Transverse colon (tissue), 4 donors: ENCODE data around the gene CLSTN1. TPM values are rescaled to one million over a fixed set of nuclear protein-coding genes. Genes with fewer than 3 reads are reported as not detected.

Experiments used
- DNase-seq: peaks from one replicate; pipeline ENCODE4 v3.0.0-alpha.2; 2019
- H3K27ac ChIP-seq, 4 donors: fragments of 200-600 bp; sonication (generic); 2 replicates each; pipeline ENCODE4 v1.5.1; 2016 to 2018; ENCODE audit warnings: inconsistent platforms in 4 of 4
- H3K27me3 ChIP-seq: fragments of 200-600 bp; sonication (generic); 2 replicates; pipeline ENCODE4 v1.5.1; 2017; ENCODE audit warnings: inconsistent platforms
- H3K36me3 ChIP-seq, 4 donors: fragments of 200-600 bp; sonication (generic); 2 replicates each; pipeline ENCODE4 v1.5.1; 2017 to 2019; ENCODE audit warnings: inconsistent platforms in 4 of 4
- H3K4me1 ChIP-seq, 4 donors: fragments of 200-600 bp; sonication (generic); 2 replicates each; pipeline ENCODE4 v1.5.1; 2017 to 2020; ENCODE audit warnings: inconsistent platforms in 4 of 4
- H3K4me3 ChIP-seq, 4 donors: fragments of 200-600 bp; sonication (generic); 1 replicate in 1 of 4; 2 replicates in 3 of 4; pipeline versions ENCODE4 v1.5.1 to v1.6.1; 2017 to 2019; ENCODE audit warnings: inconsistent platforms in 4 of 4
- H3K9me3 ChIP-seq, 2 donors: fragments of 200-600 bp; sonication (generic); 2 replicates each; pipeline ENCODE4 v1.5.1; 2017 to 2019; ENCODE audit warnings: inconsistent platforms in 2 of 2
- EP300 ChIP-seq: sonication (generic); formaldehyde crosslinking; IDR thresholded peaks from one replicate; pipeline ENCODE4 v1.6.1; 2017; ENCODE audit warnings: antibody characterized with exemption, low read depth
- POLR2A ChIP-seq: fragments of 450-650 bp; IDR thresholded peaks from one replicate; pipeline ENCODE4 v1.6.1; 2016; ENCODE audit warnings: antibody characterized with exemption, mild to moderate bottlenecking, moderate library complexity
- POLR2AphosphoS5 ChIP-seq, 3 donors: sonication (generic); formaldehyde crosslinking; IDR thresholded peaks; one replicate each; pipeline ENCODE4 v1.6.1; 2016; ENCODE audit warnings: antibody characterized with exemption in 3 of 3
- WGBS, 2 donors: methylation state at CpG; one replicate each; pipeline ENCODE4 v1.1.5; 2018; ENCODE audit warnings: low coverage in 1 of 2; 5-methylcytosine and 5-hydroxymethylcytosine counted together
- in situ Hi-C, 4 donors: fragments of 200-750 bp; cut with MboI; loops; one replicate each; pipeline versions ENCODE4 v1.15.0 to v1.15.1; 2017; ENCODE audit warnings: low sequenced_read_pairs in 3 of 4, low pct_ligation_motif_present in 1 of 4, low pct_unique_long_range_greater_than_20kb in 1 of 4
- intact Hi-C: fragments of 100-400 bp; cut with DNase I; formaldehyde crosslinking; loops from one replicate; pipeline ENCODE4 v1.15.1; 2023; ENCODE audit warnings: low total_unique reads
- total RNA-seq, 4 donors: library from RNA; depleted of rRNA; stranded (reverse); fragments of >200 nt; gene quantifications; one replicate each; pipeline ENCODE4 v1.1.0, GENCODE V29; 2016
- TF ChIP-seq, protein P1 (sequence below), 5 experiments: fragments of 200-600 bp in 3 of 5; fragments of 450-650 bp in 2 of 5; sonication (generic) in 3 of 5; IDR thresholded peaks; 1 replicate in 2 of 5; 2 replicates in 3 of 5; pipeline ENCODE4 v1.5.1; 2016 to 2017; ENCODE audit warnings: antibody characterized with exemption in 5 of 5, inconsistent platforms in 3 of 5, mild to moderate bottlenecking in 2 of 5, moderate library complexity in 1 of 5

Gene CLSTN1
- total RNA-seq, 4 donors from 2014 or later: 118 to 191 (median 143) TPM

DNA sequence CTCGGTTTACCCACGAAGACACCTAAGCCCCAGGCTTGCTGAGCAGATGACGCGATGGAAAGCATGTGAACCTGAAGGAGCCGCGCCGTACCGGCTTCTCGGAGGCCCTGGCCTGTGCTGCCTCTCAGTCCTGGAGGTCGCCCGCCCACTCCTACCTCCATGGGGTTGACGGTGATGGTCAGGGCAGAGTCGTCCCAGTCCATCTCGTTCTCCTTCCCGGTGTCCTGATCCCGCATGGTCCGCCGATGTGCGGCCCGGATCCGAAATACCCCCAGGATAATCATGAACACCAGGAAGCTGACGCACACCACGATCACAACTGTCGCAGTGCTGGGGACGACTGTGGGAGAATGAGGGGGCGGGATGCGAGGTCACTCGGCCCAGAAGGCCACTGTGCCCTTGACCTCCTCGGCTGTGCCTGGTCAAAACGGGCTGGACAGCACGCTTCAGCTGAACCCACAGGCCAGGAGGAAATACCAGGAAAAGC lies 92.7 kb downstream of the CLSTN1 start:
- in situ Hi-C loops: no loop called here
- Histone ChIP-seq H3K36me3 (peaks cover 0 to 68% (median 31%) of the 10 kb centered on the region in 4 donors), H3K4me3 (no peak overlapping the region), H3K4me1 (no peaks in the 10 kb centered on the region), H3K27ac (no peak overlapping the region), H3K9me3 (no peaks in the 10 kb centered on the region), H3K27me3 (no peaks in the 10 kb centered on the region)
- 97 to 100% methylated on average over 1 to 31 of the region's 31 CpGs for WGBS, 2 donors
- no peak for DNase-seq
- TF ChIP-seq, protein P1, sequence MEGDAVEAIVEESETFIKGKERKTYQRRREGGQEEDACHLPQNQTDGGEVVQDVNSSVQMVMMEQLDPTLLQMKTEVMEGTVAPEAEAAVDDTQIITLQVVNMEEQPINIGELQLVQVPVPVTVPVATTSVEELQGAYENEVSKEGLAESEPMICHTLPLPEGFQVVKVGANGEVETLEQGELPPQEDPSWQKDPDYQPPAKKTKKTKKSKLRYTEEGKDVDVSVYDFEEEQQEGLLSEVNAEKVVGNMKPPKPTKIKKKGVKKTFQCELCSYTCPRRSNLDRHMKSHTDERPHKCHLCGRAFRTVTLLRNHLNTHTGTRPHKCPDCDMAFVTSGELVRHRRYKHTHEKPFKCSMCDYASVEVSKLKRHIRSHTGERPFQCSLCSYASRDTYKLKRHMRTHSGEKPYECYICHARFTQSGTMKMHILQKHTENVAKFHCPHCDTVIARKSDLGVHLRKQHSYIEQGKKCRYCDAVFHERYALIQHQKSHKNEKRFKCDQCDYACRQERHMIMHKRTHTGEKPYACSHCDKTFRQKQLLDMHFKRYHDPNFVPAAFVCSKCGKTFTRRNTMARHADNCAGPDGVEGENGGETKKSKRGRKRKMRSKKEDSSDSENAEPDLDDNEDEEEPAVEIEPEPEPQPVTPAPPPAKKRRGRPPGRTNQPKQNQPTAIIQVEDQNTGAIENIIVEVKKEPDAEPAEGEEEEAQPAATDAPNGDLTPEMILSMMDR (IDR thresholded peaks at IDR 0.05): no peak
- no peak for TF ChIP-seq POLR2A
- no peak for TF ChIP-seq POLR2AphosphoS5 (IDR thresholded peaks at IDR 0.05)
- no peak for TF ChIP-seq EP300
- intact Hi-C loops: no loop called here

DNA sequence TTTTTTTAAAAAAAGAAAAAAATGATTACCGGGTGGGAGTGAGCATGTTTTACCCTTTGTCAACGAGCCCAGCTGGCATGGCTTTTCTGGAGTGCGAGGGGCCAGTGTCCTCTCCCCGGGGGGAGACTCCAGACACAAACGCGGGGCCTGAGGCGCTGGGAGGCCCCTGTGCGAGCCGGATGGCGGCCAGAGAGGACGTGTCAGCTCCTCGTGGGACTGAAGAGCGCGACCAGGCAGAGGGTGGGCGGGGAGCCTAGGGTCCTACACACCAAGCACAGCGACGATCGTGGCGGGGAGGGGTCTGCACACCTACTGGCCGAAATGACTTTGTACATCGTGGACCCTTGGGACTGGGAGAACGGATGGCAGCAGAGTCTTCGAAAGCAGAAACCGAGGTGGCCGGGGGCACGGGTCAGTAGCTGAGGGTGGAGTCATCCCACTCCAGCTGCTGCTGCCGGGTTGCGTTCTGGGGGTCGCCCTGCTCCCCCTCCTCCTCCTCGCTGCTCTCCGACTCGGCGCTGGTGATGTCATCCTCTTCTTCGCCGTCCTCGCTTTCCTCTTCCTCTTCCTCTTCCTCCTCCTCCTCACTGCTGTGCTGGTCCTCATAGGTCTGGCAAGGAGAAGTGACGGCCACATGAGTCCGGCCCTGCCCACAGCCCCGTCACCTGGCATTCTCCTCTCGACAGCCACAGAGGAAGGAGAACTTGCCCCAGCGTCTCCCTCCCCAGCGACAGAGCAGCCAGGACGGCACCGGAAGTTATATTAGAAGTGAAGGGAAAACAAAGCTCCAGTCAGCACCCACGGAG lies 93.5 kb downstream of the CLSTN1 start:
- H3K36me3 ChIP-seq: peaks cover 0 to 60% (median 27%) of the 10 kb centered on the region in 4 donors
- WGBS, 2 donors: 78 to 83% methylated on average over 23 to 41 of the region's 45 CpGs

DNA sequence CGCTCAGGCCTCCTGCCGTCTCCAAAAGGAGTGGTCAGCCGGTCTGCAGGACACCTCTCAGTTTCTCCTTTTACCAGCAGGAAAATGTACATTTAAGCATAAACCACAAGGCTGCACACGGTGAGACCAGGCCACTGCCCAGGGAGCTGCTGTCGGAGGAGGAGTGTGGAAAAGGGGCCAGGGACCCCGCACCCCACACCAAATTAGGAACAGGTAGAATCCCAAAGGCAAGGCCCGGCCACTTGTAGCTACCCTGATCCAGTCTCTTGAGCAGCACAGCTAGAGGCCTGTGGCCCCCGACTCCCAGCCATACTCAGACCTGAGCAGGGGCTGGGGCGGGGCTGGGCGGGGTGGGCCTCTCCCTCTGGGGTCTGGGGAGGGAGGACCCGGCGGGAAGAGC lies 94.2 kb downstream of the CLSTN1 start:
- H3K4me1 ChIP-seq: no peaks in the 10 kb centered on the region
- no peaks in the 10 kb centered on the region for H3K9me3 ChIP-seq
- TF ChIP-seq POLR2A (no peak), POLR2AphosphoS5 (IDR thresholded peaks at IDR 0.05) (no peak), EP300 (no peak)
- TF ChIP-seq, protein P1 (IDR thresholded peaks at IDR 0.05): no peak
- H3K4me3 ChIP-seq: no peak overlapping the region
- in situ Hi-C loops: no loop called here
- intact Hi-C loops: loop anchor here (10.0 kb wide), 1 partner anchor 135 kb away; no protein-coding TSS in a partner anchor
- WGBS, 2 donors: 90% methylated on average over 11 of the region's 12 CpGs; no CpG with 5 or more reads in 1 of the 2 donors
- no peak overlapping the region for H3K27ac ChIP-seq
- no peaks in the 10 kb centered on the region for H3K27me3 ChIP-seq
- H3K36me3 ChIP-seq: peaks cover 0 to 52% (median 24%) of the 10 kb centered on the region in 4 donors
- no peak for DNase-seq

More for the DNA sequence above, 93.5 kb downstream of the CLSTN1 start:
- H3K27me3 ChIP-seq: no peaks in the 10 kb centered on the region
- no peaks in the 10 kb centered on the region for H3K9me3 ChIP-seq
- TF ChIP-seq POLR2A (no peak), POLR2AphosphoS5 (IDR thresholded peaks at IDR 0.05) (no peak), EP300 (no peak)
- TF ChIP-seq, protein P1 (IDR thresholded peaks at IDR 0.05): no peak
- intact Hi-C loops (no loop called here), in situ Hi-C loops (no loop called here)
- DNase-seq: peak; percentile 38
- no peaks in the 10 kb centered on the region for H3K4me1 ChIP-seq
- no peak overlapping the region for H3K27ac ChIP-seq
- H3K4me3 ChIP-seq: no peak overlapping the region

DNA sequence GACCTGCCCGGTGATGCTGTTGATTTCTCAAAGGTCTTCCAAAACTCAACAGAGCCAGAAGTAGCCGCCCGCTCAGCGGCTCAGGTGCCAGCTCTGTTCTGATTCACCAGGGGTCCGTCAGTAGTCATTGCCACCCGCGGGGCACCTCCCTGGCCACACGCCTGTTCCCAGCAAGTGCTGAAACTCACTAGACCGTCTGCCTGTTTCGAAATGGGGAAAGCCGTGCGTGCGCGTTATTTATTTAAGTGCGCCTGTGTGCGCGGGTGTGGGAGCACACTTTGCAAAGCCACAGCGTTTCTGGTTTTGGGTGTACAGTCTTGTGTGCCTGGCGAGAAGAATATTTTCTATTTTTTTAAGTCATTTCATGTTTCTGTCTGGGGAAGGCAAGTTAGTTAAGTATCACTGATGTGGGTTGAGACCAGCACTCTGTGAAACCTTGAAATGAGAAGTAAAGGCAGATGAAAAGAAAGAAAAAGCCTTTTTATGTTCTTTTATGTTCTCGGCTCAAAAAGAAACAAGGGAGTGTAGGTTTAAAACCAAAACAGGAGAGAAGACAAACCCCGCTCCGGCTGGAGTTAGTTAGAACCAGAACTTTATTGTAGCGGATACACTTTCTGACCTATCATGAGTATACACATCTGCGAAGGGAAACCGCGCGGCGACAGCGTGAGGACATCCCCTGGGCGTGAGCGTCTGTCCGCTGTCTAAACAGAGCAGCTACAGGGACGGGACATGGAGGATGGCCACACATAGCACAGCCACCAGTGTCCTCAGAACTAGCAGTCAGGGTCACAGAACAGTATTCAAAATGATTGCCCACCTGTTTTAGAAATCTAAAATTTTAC lies 95.1 kb downstream of the CLSTN1 start:
- H3K9me3 ChIP-seq: no peaks in the 10 kb centered on the region
- no peaks in the 10 kb centered on the region for H3K27me3 ChIP-seq
- H3K4me3 ChIP-seq: no peak overlapping the region
- TF ChIP-seq EP300 (no peak), POLR2A (no peak), POLR2AphosphoS5 (IDR thresholded peaks at IDR 0.05) (no peak)
- TF ChIP-seq, protein P1 (IDR thresholded peaks at IDR 0.05): no peak
- H3K36me3 ChIP-seq: peaks cover 0 to 44% (median 22%) of the 10 kb centered on the region in 4 donors
- H3K4me1 ChIP-seq: no peaks in the 10 kb centered on the region
- peak overlapping the region in 1 of 4 donors; percentile 5 for H3K27ac ChIP-seq
- DNase-seq: no peak
- 82 to 86% methylated on average over 3 to 33 of the region's 33 CpGs for WGBS, 2 donors
- intact Hi-C loops (loop anchor here (10.0 kb wide), 1 partner anchor 136 kb away; no protein-coding TSS in a partner anchor), in situ Hi-C loops (no loop called here)
